SK-N-SH treated with all-trans-retinoic acid at 6 μM for 48 hours (cell line): Measurements from ENCODE around the gene KIAA1958.

Experiments
- ARNTL ChIP-seq: fragments of 450-650 bp; formaldehyde crosslinking; IDR thresholded peaks from 2 replicates; pipeline ENCODE4 v1.5.0; 2020; ENCODE audit warnings: low read depth, mild to moderate bottlenecking, moderate library complexity, borderline replicate concordance
- BACH2 ChIP-seq: fragments of 250-450 bp; sonication (Bioruptor Pico); IDR thresholded peaks from 2 replicates; pipeline ENCODE4 v1.9.0; 2021; ENCODE audit warnings: mild to moderate bottlenecking, borderline replicate concordance
- CSDC2 ChIP-seq: fragments of 250-450 bp; sonication (Bioruptor Pico); IDR thresholded peaks from 2 replicates; pipeline ENCODE4 v1.5.0; 2020; ENCODE audit warnings: mild to moderate bottlenecking, moderate library complexity
- ISL1 ChIP-seq: fragments of 250-450 bp; sonication (Bioruptor Pico); IDR thresholded peaks from 2 replicates; pipeline ENCODE4 v2.1.2; 2022; ENCODE audit warnings: mild to moderate bottlenecking, moderate library complexity
- PATZ1 ChIP-seq: fragments of 250-450 bp; sonication (Bioruptor Pico); IDR thresholded peaks from 2 replicates; pipeline ENCODE4 v1.8.0; 2020; ENCODE audit warnings: mild to moderate bottlenecking, moderate library complexity, borderline replicate concordance
- POU6F1 ChIP-seq: fragments of 250-450 bp; sonication (Bioruptor Pico); IDR thresholded peaks from 2 replicates; pipeline ENCODE4 v1.8.0; 2021; ENCODE audit warnings: low read depth, mild to moderate bottlenecking, moderate library complexity, borderline replicate concordance
- RARB ChIP-seq: fragments of 250-450 bp; sonication (Bioruptor Pico); IDR thresholded peaks from 2 replicates; pipeline ENCODE4 v1.8.0; 2021; ENCODE audit warnings: mild to moderate bottlenecking, moderate library complexity
- SNAI2 ChIP-seq: fragments of 250-450 bp; sonication (Bioruptor Pico); IDR thresholded peaks from 2 replicates; pipeline ENCODE4 v1.5.0; 2020; ENCODE audit warnings: mild to moderate bottlenecking, moderate library complexity
- TSHZ2 ChIP-seq: fragments of 250-450 bp; sonication (Bioruptor Pico); IDR thresholded peaks from 2 replicates; pipeline ENCODE4 v1.5.0; 2020; ENCODE audit warnings: mild to moderate bottlenecking, moderate library complexity
- ZFP3 ChIP-seq: fragments of 250-450 bp; sonication (Bioruptor Pico); IDR thresholded peaks from 2 replicates; pipeline ENCODE4 v1.5.0; 2020; ENCODE audit warnings: mild to moderate bottlenecking, moderate library complexity
- ZFP30 ChIP-seq: fragments of 450-650 bp; formaldehyde crosslinking; IDR thresholded peaks from 2 replicates; pipeline ENCODE4 v1.5.0; 2022; ENCODE audit warnings: mild to moderate bottlenecking, moderate library complexity
- ZNF565 ChIP-seq: fragments of 450-650 bp; formaldehyde crosslinking; conservative IDR thresholded peaks from 2 replicates; pipeline ENCODE4 v1.5.0; 2020; ENCODE audit warnings: low read depth, mild to moderate bottlenecking, moderate library complexity
- ZNF8 ChIP-seq: fragments of 450-650 bp; formaldehyde crosslinking; IDR thresholded peaks from 2 replicates; pipeline ENCODE4 v1.5.0; 2020; ENCODE audit warnings: mild to moderate bottlenecking, moderate library complexity
- TF ChIP-seq, protein P1 (sequence below): fragments of 250-450 bp; sonication (Bioruptor Pico); IDR thresholded peaks from 2 replicates; pipeline ENCODE4 v1.5.1; 2020; ENCODE audit warnings: low read depth, mild to moderate bottlenecking, moderate library complexity

DNA sequence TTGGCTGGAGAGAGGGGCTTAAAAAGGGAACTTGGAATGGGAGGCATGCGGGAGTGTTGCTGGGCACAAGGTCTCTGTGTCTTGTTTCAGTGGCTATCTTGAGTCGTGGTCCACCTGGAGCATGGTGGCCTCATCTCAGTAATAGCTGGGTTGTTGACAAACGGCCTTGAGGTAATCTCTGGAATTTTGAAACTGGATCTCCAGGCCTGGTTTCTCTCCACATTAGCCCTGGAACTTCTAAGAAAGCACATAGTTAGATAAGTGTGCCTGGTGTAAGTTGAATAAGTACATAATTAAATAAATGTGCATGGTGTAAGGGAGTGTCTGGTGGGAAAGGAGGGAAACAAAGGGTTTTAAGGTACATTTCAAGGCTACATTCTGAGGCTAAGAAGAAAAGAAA is 169.0 kb downstream of the KIAA1958 start:
- TF ChIP-seq ZNF8 (CRISPR knock-in tag) (no peak), ARNTL (no peak), ZFP3 (CRISPR knock-in tag) (no peak), SNAI2 (CRISPR knock-in tag) (no peak), ZFP30 (CRISPR knock-in tag) (no peak), TSHZ2 (no peak), PATZ1 (CRISPR knock-in tag) (no peak), BACH2 (CRISPR knock-in tag) (no peak), CSDC2 (CRISPR knock-in tag) (no peak), RARB (CRISPR knock-in tag) (no peak), ISL1 (CRISPR knock-in tag) (0 out of 2 replicates have a peak, but pooled peaks have one; percentile 10), ZNF565 (no peak), POU6F1 (CRISPR knock-in tag) (no peak)
- TF ChIP-seq, protein P1, sequence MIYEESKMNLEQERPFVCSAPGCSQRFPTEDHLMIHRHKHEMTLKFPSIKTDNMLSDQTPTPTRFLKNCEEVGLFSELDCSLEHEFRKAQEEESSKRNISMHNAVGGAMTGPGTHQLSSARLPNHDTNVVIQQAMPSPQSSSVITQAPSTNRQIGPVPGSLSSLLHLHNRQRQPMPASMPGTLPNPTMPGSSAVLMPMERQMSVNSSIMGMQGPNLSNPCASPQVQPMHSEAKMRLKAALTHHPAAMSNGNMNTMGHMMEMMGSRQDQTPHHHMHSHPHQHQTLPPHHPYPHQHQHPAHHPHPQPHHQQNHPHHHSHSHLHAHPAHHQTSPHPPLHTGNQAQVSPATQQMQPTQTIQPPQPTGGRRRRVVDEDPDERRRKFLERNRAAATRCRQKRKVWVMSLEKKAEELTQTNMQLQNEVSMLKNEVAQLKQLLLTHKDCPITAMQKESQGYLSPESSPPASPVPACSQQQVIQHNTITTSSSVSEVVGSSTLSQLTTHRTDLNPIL (CRISPR knock-in tag): no peak
